Endothelial cell of umbilical vein (primary cell): Measurements from ENCODE around the gene SMC4.
A peak's percentile ranks its signal among the peaks of the same experiment; 100 is the strongest.

Experiments used
- CTCF ChIP-seq, 2 donors: IDR thresholded peaks; 1 replicate in 1 of 2; 2 replicates in 1 of 2; pipeline ENCODE4 v1.5.1; 2011; ENCODE audit warnings: low read length in 2 of 2, mild to moderate bottlenecking in 2 of 2, moderate library complexity in 2 of 2, control low read depth in 1 of 2, inconsistent platforms in 1 of 2, low read depth in 1 of 2; ENCODE audit not compliant: insufficient read depth in 1 of 2; ENCODE audit errors: extremely low read depth in 1 of 2
- JUN ChIP-seq: IDR thresholded peaks from 2 replicates; pipeline ENCODE4 v1.6.1; 2011; ENCODE audit warnings: borderline replicate concordance, low read depth; ENCODE audit not compliant: insufficient read length, insufficient read depth
- POLR2A ChIP-seq: IDR thresholded peaks from 2 replicates; pipeline ENCODE4 v1.6.1; 2012; ENCODE audit warnings: low read depth, mild to moderate bottlenecking, control low read depth, low read length

- no peak for TF ChIP-seq JUN
- peak; percentile 64 to 71 for TF ChIP-seq CTCF (IDR thresholded peaks at IDR 0.05; ENCODE audit: extremely low read depth in 1 of 2, insufficient read depth in 1 of 2, low read depth in 1 of 2, low read length in 2 of 2)
- no peak for TF ChIP-seq POLR2A
Measured at GRCh38 chr3:160413613-160414248, 14.3 kb downstream of the SMC4 start.
